AG04450 (cell line): ENCODE measurements around the gene BNC2. TPM values are rescaled to one million over a fixed set of nuclear protein-coding genes. Genes with fewer than 3 reads are reported as not detected.

Experiments
- CTCF ChIA-PET: fragments of 300-600, 350-600 bp; formaldehyde crosslinking; extraction: SDS; loops from one replicate; lab custom pipeline; 2022; ENCODE audit warnings: antibody characterized with exemption, inconsistent platforms; lab: Charles Lee
- POLR2A ChIA-PET: fragments of 350-600 bp; formaldehyde crosslinking; extraction: SDS; loops from one replicate; lab custom pipeline; 2021; ENCODE audit warnings: antibody characterized with exemption, inconsistent platforms; lab: Yijun Ruan, JAX
- DNase-seq: peaks from one replicate; pipeline ENCODE4 v3.0.0-alpha.2; 2011; ENCODE audit warnings: low read depth, low spot score
- H3K27ac ChIP-seq: one replicate; pipeline ENCODE4 v1.5.1; 2012; ENCODE audit warnings: low read depth, low read length, control low read depth
- H3K27me3 ChIP-seq: one replicate; pipeline ENCODE4 v1.6.0; 2012; ENCODE audit warnings: low read length; ENCODE audit not compliant: control insufficient read depth, insufficient read depth
- H3K4me3 ChIP-seq: 2 replicates; pipeline ENCODE4 v1.5.1; 2011; ENCODE audit warnings: mild to moderate bottlenecking, low read depth, low read length, control low read depth
- H3K9me3 ChIP-seq: 2 replicates; pipeline ENCODE4 v1.5.1; 2012; ENCODE audit warnings: low read length; ENCODE audit not compliant: control insufficient read depth, insufficient read depth
- CTCF ChIP-seq: IDR thresholded peaks from 2 replicates; pipeline ENCODE4 v1.5.1; 2011; ENCODE audit warnings: low read depth, low read length, control low read depth, inconsistent platforms
- polyA plus RNA-seq: library from polyadenylated mRNA; depleted of rRNA; stranded (reverse); fragments of >200 nt; gene quantifications from 2 replicates; pipeline ENCODE4 v1.2.3, GENCODE V29; 2011

BNC2 gene
- polyA plus RNA-seq, 1 experiment: 49.0 TPM

GRCh38 chr9:16377311-16377710 is 493.2 kb downstream of the BNC2 start:
- Histone ChIP-seq H3K27me3 (no peaks in the 10 kb centered on the region), H3K9me3 (no peaks in the 10 kb centered on the region), H3K4me3 (no peak overlapping the region), H3K27ac (no peak overlapping the region)
- ChIA-PET POLR2A (no interaction called here), CTCF (no interaction called here)
- DNase-seq: no peak
- TF ChIP-seq CTCF: no peak

GRCh38 chr9:16371306-16371705 is 499.2 kb downstream of the BNC2 start:
- no peak for TF ChIP-seq CTCF
- POLR2A ChIA-PET: no interaction called here
- Histone ChIP-seq H3K27ac (no peak overlapping the region), H3K4me3 (no peak overlapping the region), H3K27me3 (no peaks in the 10 kb centered on the region), H3K9me3 (no peaks in the 10 kb centered on the region)
- no peak for DNase-seq
- CTCF ChIA-PET: no interaction called here

- Histone ChIP-seq H3K27me3 (no peaks in the 10 kb centered on the region), H3K4me3 (no peak overlapping the region), H3K27ac (no peak overlapping the region), H3K9me3 (no peaks in the 10 kb centered on the region)
- CTCF ChIA-PET: no interaction called here
- TF ChIP-seq CTCF: no peak
- DNase-seq: no peak
- POLR2A ChIA-PET: no interaction called here
Measured at GRCh38 chr9:16370647-16371046, 499.8 kb downstream of the BNC2 start.

- Histone ChIP-seq H3K9me3 (no peaks in the 10 kb centered on the region), H3K27ac (no peak overlapping the region), H3K4me3 (no peak overlapping the region), H3K27me3 (no peaks in the 10 kb centered on the region)
- DNase-seq: no peak
- CTCF ChIA-PET: no interaction called here
- POLR2A ChIA-PET: no interaction called here
- no peak for TF ChIP-seq CTCF
Measured at GRCh38 chr9:16369427-16369826, 501.0 kb downstream of the BNC2 start.

- DNase-seq: no peak
- TF ChIP-seq CTCF: no peak
- Histone ChIP-seq H3K4me3 (no peak overlapping the region), H3K27me3 (no peaks in the 10 kb centered on the region), H3K27ac (no peak overlapping the region), H3K9me3 (no peaks in the 10 kb centered on the region)
- CTCF ChIA-PET: no interaction called here
- POLR2A ChIA-PET: no interaction called here
Measured at GRCh38 chr9:16368237-16369087, 502.0 kb downstream of the BNC2 start.
